IMR-90 (cell line): ENCODE measurements around the gene AGAP1. TPM values are rescaled to one million over a fixed set of nuclear protein-coding genes. Genes with fewer than 3 reads are reported as not detected.

Source experiments
- ATAC-seq: fragments of 200-7000 bp; cut with Tn5 transposase; 2 replicates; pipeline ENCODE4 v1.9.1; 2020; ENCODE audit warnings: low read depth, mild to moderate bottlenecking, moderate library complexity
- BruUV-seq: library from RNA; stranded (reverse); fragments of 400-500 nt; replicated peaks from 2 replicates; lab custom pipeline; 2021; lab: Mats Ljungman, UMichigan
- CTCF ChIA-PET: fragments of 300-600 bp; formaldehyde crosslinking; extraction: SDS; loops from one replicate; lab custom pipeline; 2021; ENCODE audit warnings: antibody characterized with exemption; lab: Yijun Ruan, JAX
- POLR2A ChIA-PET: fragments of 300-600 bp; sonication (Branson Sonifier 250); formaldehyde crosslinking; loops from one replicate; lab custom pipeline; 2022; ENCODE audit warnings: antibody characterized with exemption; ENCODE audit not compliant: unreplicated experiment; lab: Charles Lee
- DNase-seq: peaks from one replicate; pipeline ENCODE4 v3.0.0; 2013
- H2AFZ ChIP-seq: replicated peaks from 2 replicates; pipeline ENCODE3; 2013; ENCODE audit warnings: low read length, mild to moderate bottlenecking; ENCODE audit not compliant: poor library complexity
- H2AK5ac ChIP-seq: 2 replicates; pipeline ENCODE4 v1.6.1; 2013; ENCODE audit warnings: low read depth, low read length, inconsistent platforms
- H2AK9ac ChIP-seq: replicated peaks from 2 replicates; pipeline ENCODE3; 2013; ENCODE audit warnings: mild to moderate bottlenecking, low read depth, low read length, moderate library complexity; ENCODE audit not compliant: poor library complexity
- H2BK120ac ChIP-seq: 2 replicates; pipeline ENCODE4 v1.6.1; 2013; ENCODE audit warnings: low read depth, low read length, inconsistent platforms
- H2BK15ac ChIP-seq: 3 replicates; pipeline ENCODE4 v1.6.1; 2013; ENCODE audit warnings: low read depth, low read length, inconsistent platforms
- H2BK20ac ChIP-seq: 2 replicates; pipeline ENCODE4 v1.6.1; 2013; ENCODE audit warnings: low read depth, mild to moderate bottlenecking, inconsistent platforms, low read length, moderate library complexity
- H2BK5ac ChIP-seq: 2 replicates; pipeline ENCODE4 v1.6.1; 2013; ENCODE audit warnings: mild to moderate bottlenecking, low read depth, low read length, inconsistent platforms; ENCODE audit not compliant: poor library complexity, severe bottlenecking
- H3K14ac ChIP-seq: replicated peaks from 2 replicates; pipeline ENCODE4 v1.6.1; 2013; ENCODE audit warnings: low read depth, low read length, inconsistent platforms
- H3K18ac ChIP-seq: 2 replicates; pipeline ENCODE4 v1.6.1; 2013; ENCODE audit warnings: low read depth, low read length, control low read depth
- H3K23ac ChIP-seq: 2 replicates; pipeline ENCODE4 v1.6.1; 2013; ENCODE audit warnings: low read depth, low read length, inconsistent platforms
- H3K27ac ChIP-seq: 2 replicates; pipeline ENCODE4 v1.5.1; 2013; ENCODE audit warnings: mild to moderate bottlenecking, control low read depth, low read length; ENCODE audit not compliant: insufficient read depth
- H3K27me3 ChIP-seq: 2 replicates; pipeline ENCODE4 v1.6.1; 2013; ENCODE audit warnings: low read length; ENCODE audit not compliant: control insufficient read depth, insufficient read depth
- H3K36me3 ChIP-seq: 2 replicates; pipeline ENCODE4 v1.6.1; 2013; ENCODE audit warnings: low read length, mixed read lengths; ENCODE audit not compliant: control insufficient read depth, insufficient read depth
- H3K4ac ChIP-seq: 2 replicates; pipeline ENCODE4 v1.6.1; 2013; ENCODE audit warnings: low read depth, low read length, inconsistent platforms
- H3K4me1 ChIP-seq: 2 replicates; pipeline ENCODE4 v1.6.1; 2013; ENCODE audit warnings: low read length, mixed read lengths; ENCODE audit not compliant: control insufficient read depth, insufficient read depth
- H3K4me2 ChIP-seq: 2 replicates; pipeline ENCODE4 v1.6.1; 2013; ENCODE audit warnings: low read depth, mild to moderate bottlenecking, control low read depth, low read length, moderate library complexity
- H3K4me3 ChIP-seq: 2 replicates; pipeline ENCODE4 v1.5.1; 2013; ENCODE audit warnings: low read depth, mild to moderate bottlenecking, control low read depth, low read length, moderate library complexity; ENCODE audit not compliant: insufficient read depth
- H3K56ac ChIP-seq: 2 replicates; pipeline ENCODE4 v1.6.1; 2013; ENCODE audit warnings: low read length, inconsistent platforms; ENCODE audit not compliant: insufficient read depth; ENCODE audit errors: extremely low read depth
- H3K79me1 ChIP-seq, 2 experiments: 2 replicates each; pipeline ENCODE4 v1.6.1; 2013; ENCODE audit warnings: low read length in 2 of 2, inconsistent platforms in 1 of 2, low read depth in 1 of 2
- H3K9ac ChIP-seq: 2 replicates; pipeline ENCODE4 v1.6.1; 2013; ENCODE audit warnings: low read depth, low read length, control low read depth
- H3K9me1 ChIP-seq: 2 replicates; pipeline ENCODE4 v1.6.1; 2013; ENCODE audit warnings: low read length, inconsistent platforms; ENCODE audit not compliant: insufficient read depth
- H3K9me3 ChIP-seq: 2 replicates; pipeline ENCODE4 v1.6.1; 2013; ENCODE audit warnings: low read length; ENCODE audit not compliant: control insufficient read depth, insufficient read depth
- H4K20me1 ChIP-seq: 2 replicates; pipeline ENCODE4 v1.6.1; 2013; ENCODE audit warnings: low read length, inconsistent platforms; ENCODE audit not compliant: insufficient read depth
- H4K5ac ChIP-seq: 2 replicates; pipeline ENCODE4 v1.6.1; 2013; ENCODE audit warnings: mild to moderate bottlenecking, low read depth, low read length, control low read depth
- H4K8ac ChIP-seq, 2 experiments: 2 replicates each; pipeline ENCODE4 v1.6.1; 2013; ENCODE audit warnings: low read depth in 2 of 2, low read length in 2 of 2, control low read depth in 1 of 2, inconsistent platforms in 1 of 2
- H4K91ac ChIP-seq: 2 replicates; pipeline ENCODE4 v1.6.1; 2013; ENCODE audit warnings: low read depth, low read length, inconsistent platforms; ENCODE audit not compliant: insufficient read depth
- BHLHE40 ChIP-seq: fragments of 150-350 bp; IDR thresholded peaks from 2 replicates; pipeline ENCODE4 v1.6.1; 2016; ENCODE audit warnings: mild to moderate bottlenecking, low read depth, low read length
- CEBPB ChIP-seq: IDR thresholded peaks from 2 replicates; pipeline ENCODE4 v1.6.1; 2012; ENCODE audit warnings: low read depth, low read length, improper control_type of control experiment
- CHD1 ChIP-seq: IDR thresholded peaks from 2 replicates; pipeline ENCODE4 v1.6.1; 2012; ENCODE audit warnings: low read depth, low read length, improper control_type of control experiment
- CTCF ChIP-seq: conservative IDR thresholded peaks from 2 replicates; pipeline ENCODE4 v1.5.1; 2012; ENCODE audit warnings: mild to moderate bottlenecking, low read depth, low read length, improper control_type of control experiment
- ELK1 ChIP-seq: fragments of 150-350 bp; IDR thresholded peaks from 2 replicates; pipeline ENCODE4 v1.6.1; 2016; ENCODE audit warnings: low read depth, mild to moderate bottlenecking, low read length, moderate library complexity, borderline replicate concordance
- FOS ChIP-seq: fragments of 150-350 bp; IDR thresholded peaks from 2 replicates; pipeline ENCODE4 v1.6.1; 2016; ENCODE audit warnings: low read depth, low read length
- MAFK ChIP-seq: IDR thresholded peaks from 2 replicates; pipeline ENCODE4 v1.6.1; 2012; ENCODE audit warnings: low read depth, low read length, improper control_type of control experiment
- MAZ ChIP-seq: IDR thresholded peaks from 2 replicates; pipeline ENCODE4 v1.6.1; 2012; ENCODE audit warnings: low read depth, mild to moderate bottlenecking, low read length, improper control_type of control experiment, moderate library complexity, borderline replicate concordance
- MXI1 ChIP-seq: IDR thresholded peaks from 2 replicates; pipeline ENCODE4 v1.6.1; 2012; ENCODE audit warnings: low read depth, mild to moderate bottlenecking, low read length, moderate library complexity, borderline replicate concordance
- NFE2L2 ChIP-seq: fragments of 150-350 bp; IDR thresholded peaks from 2 replicates; pipeline ENCODE4 v1.6.1; 2016; ENCODE audit warnings: low read depth, mild to moderate bottlenecking, low read length
- POLR2A ChIP-seq: IDR thresholded peaks from 2 replicates; pipeline ENCODE4 v1.6.1; 2012; ENCODE audit warnings: mild to moderate bottlenecking, low read depth, low read length
- RAD21 ChIP-seq: IDR thresholded peaks from 2 replicates; pipeline ENCODE4 v1.6.1; 2012; ENCODE audit warnings: low read length, improper control_type of control experiment
- RCOR1 ChIP-seq: IDR thresholded peaks from 2 replicates; pipeline ENCODE4 v1.6.1; 2012; ENCODE audit warnings: mild to moderate bottlenecking, low read length, improper control_type of control experiment; ENCODE audit not compliant: insufficient replicate concordance
- RFX5 ChIP-seq: IDR thresholded peaks from 2 replicates; pipeline ENCODE4 v1.8.0; 2012; ENCODE audit warnings: low read depth, mild to moderate bottlenecking, low read length, moderate library complexity
- SMC3 ChIP-seq: fragments of 150-350 bp; IDR thresholded peaks from 2 replicates; pipeline ENCODE4 v1.6.1; 2016; ENCODE audit warnings: low read depth, mild to moderate bottlenecking, antibody characterized with exemption, low read length, moderate library complexity
- USF2 ChIP-seq: fragments of 150-350 bp; IDR thresholded peaks from 2 replicates; pipeline ENCODE4 v1.6.1; 2017; ENCODE audit warnings: mild to moderate bottlenecking, antibody characterized with exemption, low read length, low read depth
- WGBS, 2 experiments: methylation state at CpG; one replicate each; pipeline versions ENCODE4 v1.1.5 to v1.1.7; 2013; ENCODE audit warnings: missing lambda C conversion rate in 2 of 2; ENCODE audit not compliant: insufficient read length in 1 of 2; ENCODE audit errors: extremely low coverage in 2 of 2; 5-methylcytosine and 5-hydroxymethylcytosine counted together
- dilution Hi-C: fragments of 300-500 bp; cut with HindIII; formaldehyde crosslinking; loops from one replicate; pipeline ENCODE4 v1.14.3; 2018; ENCODE audit warnings: low sequenced_read_pairs; ENCODE audit not compliant: unreplicated experiment
- in situ Hi-C: fragments of 300-500 bp; cut with MboI; formaldehyde crosslinking; loops from 3 replicates; pipeline ENCODE4 v1.14.3; 2019; ENCODE audit warnings: low sequenced_read_pairs, inconsistent platforms, mixed read lengths
- intact Hi-C: fragments of 100-400 bp; cut with micrococcal nuclease; formaldehyde crosslinking; loops from 2 replicates; pipeline ENCODE4 v1.10.0; 2022
- polyA plus RNA-seq, 3 experiments: library from polyadenylated mRNA; depleted of rRNA; stranded (reverse); fragments of >200 nt; gene quantifications; 2 replicates each; pipeline ENCODE4 v1.2.3, GENCODE V29; 2012; ENCODE audit warnings: low replicate concordance in 1 of 3
- total RNA-seq: library from RNA; depleted of rRNA; stranded (reverse); fragments of >200 nt; gene quantifications from 2 replicates; pipeline ENCODE4 v1.2.3, GENCODE V29; 2012

AGAP1 gene
- total and polyA plus RNA-seq, 2 of the 4 experiments (the other 2 are of a cell fraction) = 15.1 to 16.4 TPM

- Histone ChIP-seq H2AK5ac (peak overlapping the region; percentile 75; the same call in 1 of the 2 replicates), H3K9me1 (no peaks in the 10 kb centered on the region; the same call in 1 of the 2 replicates), H3K4me3 (no peak overlapping the region), H3K9me3 (no peaks in the 10 kb centered on the region), H4K91ac (no peak overlapping the region), H3K79me1 (peaks cover 19 to 44% of the 10 kb centered on the region in 2 experiments), H4K20me1 (peaks cover 51% of the 10 kb centered on the region), H3K9ac (no peak overlapping the region), H2BK120ac (no peak overlapping the region), H3K4me2 (no peak overlapping the region), H3K56ac (no peak overlapping the region), H3K27me3 (no peaks in the 10 kb centered on the region), H4K5ac (no peak overlapping the region), H4K8ac (no peak overlapping the region), H3K4ac (no peak overlapping the region), H2BK20ac (no peak overlapping the region; the same call in 1 of the 2 replicates), H3K27ac (no peak overlapping the region), H2AK9ac (peak overlapping the region; percentile 87), H3K36me3 (no peaks in the 10 kb centered on the region), H3K18ac (no peak overlapping the region), H3K23ac (no peak overlapping the region), H2BK5ac (no peak overlapping the region), H2AFZ (peak overlapping the region; percentile 56), H3K4me1 (peaks cover 6% of the 10 kb centered on the region), H3K14ac (no peak overlapping the region), H2BK15ac (no peak overlapping the region)
- POLR2A ChIA-PET = no interaction called here
- TF ChIP-seq BHLHE40 (no peak), FOS (no peak), MAZ (no peak), USF2 (no peak), POLR2A (no peak), MAFK (no peak), SMC3 (no peak), RAD21 (no peak), CHD1 (no peak), MXI1 (no peak), RCOR1 (no peak), CTCF (no peak), CEBPB (no peak), NFE2L2 (no peak), ELK1 (no peak), RFX5 (no peak)
- DNase-seq = no peak
- 80% methylated on average over 4 of the region's 8 CpGs; no CpG with 5 or more reads in 1 of the 2 experiments for WGBS, 2 experiments
- intact Hi-C loops = loop anchor here (1.0 to 10.0 kb wide), 6 partner anchors 71 to 459 kb away; no protein-coding TSS in a partner anchor
- in situ Hi-C loops = loop anchor here (25.0 kb wide), 1 partner anchor 1058 kb away; no protein-coding TSS in a partner anchor
- no TSS peak for BruUV-seq
- dilution Hi-C loops = no loop called here
- CTCF ChIA-PET = interaction anchor here (0.6 to 2.2 kb wide), 5 partner anchors 53 to 151 kb away, joined by 3 to 13 read pairs (median 6); no protein-coding TSS in a partner anchor
- no peak for ATAC-seq
Observed at GRCh38 chr2:235594964-235595363, 101.1 kb downstream of the AGAP1 start.
